Type B pancreatic cell (in vitro differentiated cells): ENCODE data around the gene HYAL1. TPM values are rescaled to one million over a fixed set of nuclear protein-coding genes. Genes with fewer than 3 reads are reported as not detected.

ENCODE experiments used
- DNase-seq: peaks from one replicate; pipeline ENCODE4 v3.0.0; 2021; ENCODE audit warnings: mixed read lengths; ENCODE audit not compliant: unreplicated experiment; ENCODE audit errors: extremely low spot score
- H3K27ac Mint-ChIP-seq: 2 replicates; pipeline ENCODE4 v1.8.0; 2021; ENCODE audit warnings: mild to moderate bottlenecking, mixed read lengths
- H3K27me3 Mint-ChIP-seq: 2 replicates; pipeline ENCODE4 v1.8.0; 2021; ENCODE audit warnings: mixed read lengths
- H3K36me3 Mint-ChIP-seq: 2 replicates; pipeline ENCODE4 v1.8.0; 2021; ENCODE audit warnings: mixed read lengths
- H3K4me1 Mint-ChIP-seq: one replicate; pipeline ENCODE4 v1.8.0; 2021; ENCODE audit warnings: mixed read lengths; ENCODE audit not compliant: unreplicated experiment
- H3K4me3 Mint-ChIP-seq: 2 replicates; pipeline ENCODE4 v1.8.0; 2021; ENCODE audit warnings: mild to moderate bottlenecking, mixed read lengths
- H3K9me3 Mint-ChIP-seq: 2 replicates; pipeline ENCODE4 v1.8.0; 2021; ENCODE audit warnings: mixed read lengths
- CTCF ChIP-seq: fragments of 200-600 bp; sonication (generic); conservative IDR thresholded peaks from 2 replicates; pipeline ENCODE4 v1.5.0; 2021; ENCODE audit warnings: antibody characterized with exemption, mild to moderate bottlenecking
- total RNA-seq: library from RNA; stranded (reverse); gene quantifications from 2 replicates; pipeline ENCODE4 v1.2.1, GENCODE V29; 2021; ENCODE audit warnings: low replicate concordance

The HYAL1 gene
- total RNA-seq, 1 donor from 2014 or later: 3.7 TPM

GRCh38 chr3:50269460-50269859, 33.9 kb downstream of the HYAL1 start:
- H3K4me1 Mint-ChIP-seq: peaks cover 42% of the 10 kb centered on the region
- no peaks in the 10 kb centered on the region for H3K9me3 Mint-ChIP-seq
- H3K27me3 Mint-ChIP-seq: peaks cover 10% of the 10 kb centered on the region
- peak overlapping the region; percentile 76 for H3K4me3 Mint-ChIP-seq
- H3K27ac Mint-ChIP-seq: peak overlapping the region; percentile 73
- no peak for DNase-seq
- H3K36me3 Mint-ChIP-seq: peaks cover 7% of the 10 kb centered on the region
- no peak for TF ChIP-seq CTCF

GRCh38 chr3:50268703-50269451, 34.5 kb downstream of the HYAL1 start, which contains the start of gene SEMA3B:
Gene SEMA3B (plus strand): TSS chr3:50269147. CDS start chr3:50269241, 94 bp downstream.
- H3K27me3 Mint-ChIP-seq: peaks cover 4% of the 10 kb centered on the region
- no peak for TF ChIP-seq CTCF
- H3K9me3 Mint-ChIP-seq: no peaks in the 10 kb centered on the region
- H3K4me1 Mint-ChIP-seq: peaks cover 42% of the 10 kb centered on the region
- no peak for DNase-seq
- peak within 1 kb of the TSS; percentile 85 for H3K27ac Mint-ChIP-seq
- peaks cover 3% of the 10 kb centered on the region for H3K36me3 Mint-ChIP-seq
- peak within 1 kb of the TSS; percentile 76 for H3K4me3 Mint-ChIP-seq

DNA sequence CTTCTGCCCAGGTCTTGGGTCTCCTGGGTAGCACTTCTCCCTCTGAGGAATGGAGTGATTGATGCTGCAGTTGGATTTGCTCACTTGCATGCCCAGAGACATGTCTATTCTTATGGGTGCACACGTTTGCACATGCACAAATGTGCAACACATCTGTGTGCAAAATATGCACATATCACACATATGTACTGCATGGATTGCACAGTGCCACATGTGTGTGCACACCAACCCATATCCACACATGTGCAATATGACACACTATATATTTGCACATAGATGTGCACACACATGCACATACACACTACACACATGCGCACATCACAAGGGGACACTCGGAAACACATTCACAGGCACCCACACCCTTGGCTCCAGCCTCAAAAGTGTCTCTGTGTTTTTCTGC, 35.1 kb downstream of the HYAL1 start:
- H3K36me3 Mint-ChIP-seq: peaks cover 3% of the 10 kb centered on the region
- peaks cover 4% of the 10 kb centered on the region for H3K27me3 Mint-ChIP-seq
- H3K4me3 Mint-ChIP-seq: peak overlapping the region; percentile 72
- H3K27ac Mint-ChIP-seq: peak overlapping the region; percentile 85
- no peak for TF ChIP-seq CTCF
- DNase-seq: no peak
- no peaks in the 10 kb centered on the region for H3K9me3 Mint-ChIP-seq
- H3K4me1 Mint-ChIP-seq: peaks cover 42% of the 10 kb centered on the region

- Mint-ChIP-seq H3K9me3 (no peaks in the 10 kb centered on the region), H3K27me3 (no peaks in the 10 kb centered on the region), H3K4me1 (peaks cover 38% of the 10 kb centered on the region), H3K4me3 (peak overlapping the region; percentile 72), H3K36me3 (no peaks in the 10 kb centered on the region), H3K27ac (peak overlapping the region; percentile 85)
- no peak for DNase-seq
- TF ChIP-seq CTCF: no peak
Measured at GRCh38 chr3:50267280-50267913, 36.0 kb downstream of the HYAL1 start.

GRCh38 chr3:50266836-50267235, 36.5 kb downstream of the HYAL1 start:
- H3K9me3 Mint-ChIP-seq: no peaks in the 10 kb centered on the region
- TF ChIP-seq CTCF: no peak
- no peak overlapping the region for H3K27ac Mint-ChIP-seq
- H3K4me1 Mint-ChIP-seq: peaks cover 37% of the 10 kb centered on the region
- H3K27me3 Mint-ChIP-seq: no peaks in the 10 kb centered on the region
- H3K36me3 Mint-ChIP-seq: no peaks in the 10 kb centered on the region
- peak overlapping the region; percentile 72 for H3K4me3 Mint-ChIP-seq
- no peak for DNase-seq
